Measurements from ENCODE around the gene RBFOX1. TPM values are rescaled to one million over a fixed set of nuclear protein-coding genes. Genes with fewer than 3 reads are reported as not detected.

Gene RBFOX1
- total RNA-seq, 4 donors from 2014 or later: 0.40 to 0.98 TPM; not detected in 2

GRCh38 chr16:7624871-7625766, 292.5 kb downstream of the RBFOX1 start:
- 69 to 72% methylated on average over 14 of the region's 14 CpGs for WGBS, 2 donors

GRCh38 chr16:7628981-7629380, 296.3 kb downstream of the RBFOX1 start:
- Histone ChIP-seq H3K4me1 (no peaks in the 10 kb centered on the region), H3K27ac (no peak overlapping the region), H3K9me3 (no peaks in the 10 kb centered on the region), H3K4me3 (replicated peaks in 1 of 3) (no peak overlapping the region), H3K27me3 (no peaks in the 10 kb centered on the region), H3K36me3 (no peaks in the 10 kb centered on the region)
- intact Hi-C loops (cut with DNase I): no loop called here
- WGBS, 2 donors: 86 to 89% methylated on average over 6 of the region's 6 CpGs
- no peak for TF ChIP-seq POLR2A (IDR thresholded peaks at IDR 0.05)
- TF ChIP-seq, protein P1, sequence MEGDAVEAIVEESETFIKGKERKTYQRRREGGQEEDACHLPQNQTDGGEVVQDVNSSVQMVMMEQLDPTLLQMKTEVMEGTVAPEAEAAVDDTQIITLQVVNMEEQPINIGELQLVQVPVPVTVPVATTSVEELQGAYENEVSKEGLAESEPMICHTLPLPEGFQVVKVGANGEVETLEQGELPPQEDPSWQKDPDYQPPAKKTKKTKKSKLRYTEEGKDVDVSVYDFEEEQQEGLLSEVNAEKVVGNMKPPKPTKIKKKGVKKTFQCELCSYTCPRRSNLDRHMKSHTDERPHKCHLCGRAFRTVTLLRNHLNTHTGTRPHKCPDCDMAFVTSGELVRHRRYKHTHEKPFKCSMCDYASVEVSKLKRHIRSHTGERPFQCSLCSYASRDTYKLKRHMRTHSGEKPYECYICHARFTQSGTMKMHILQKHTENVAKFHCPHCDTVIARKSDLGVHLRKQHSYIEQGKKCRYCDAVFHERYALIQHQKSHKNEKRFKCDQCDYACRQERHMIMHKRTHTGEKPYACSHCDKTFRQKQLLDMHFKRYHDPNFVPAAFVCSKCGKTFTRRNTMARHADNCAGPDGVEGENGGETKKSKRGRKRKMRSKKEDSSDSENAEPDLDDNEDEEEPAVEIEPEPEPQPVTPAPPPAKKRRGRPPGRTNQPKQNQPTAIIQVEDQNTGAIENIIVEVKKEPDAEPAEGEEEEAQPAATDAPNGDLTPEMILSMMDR (IDR thresholded peaks at IDR 0.05): no peak
- DNase-seq: no peak

More at GRCh38 chr16:7624871-7625766, 292.5 kb downstream of the RBFOX1 start:
- DNase-seq: no peak
- Histone ChIP-seq H3K36me3 (no peaks in the 10 kb centered on the region), H3K27me3 (no peaks in the 10 kb centered on the region), H3K9me3 (no peaks in the 10 kb centered on the region), H3K4me1 (no peaks in the 10 kb centered on the region), H3K4me3 (replicated peaks in 1 of 3) (no peak overlapping the region), H3K27ac (no peak overlapping the region)
- TF ChIP-seq, protein P1 (IDR thresholded peaks at IDR 0.05): no peak
- no peak for TF ChIP-seq POLR2A (IDR thresholded peaks at IDR 0.05)
- intact Hi-C loops (cut with DNase I): no loop called here

DNA sequence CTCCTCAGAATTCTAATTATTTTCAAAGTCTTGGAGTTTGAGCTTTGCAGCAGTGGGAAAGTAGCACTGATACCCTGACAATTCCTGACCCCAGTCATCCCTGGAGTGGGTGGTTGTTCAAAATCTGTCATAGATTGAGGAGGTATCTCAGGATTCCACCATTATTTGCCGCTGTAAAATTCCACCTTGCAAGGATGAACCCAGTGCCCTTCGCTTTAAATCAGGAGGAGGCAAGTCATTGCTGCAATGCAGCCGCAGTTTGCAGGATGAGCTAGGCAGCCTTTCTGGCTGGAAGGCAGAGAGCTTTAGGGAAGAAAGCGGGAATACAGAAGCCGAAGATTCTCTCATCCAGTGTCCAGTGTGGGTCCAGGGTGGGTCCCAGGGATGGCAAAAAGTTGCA, 296.9 kb downstream of the RBFOX1 start:
- intact Hi-C loops (cut with DNase I): no loop called here
- no peak for DNase-seq
- Histone ChIP-seq H3K4me3 (replicated peaks in 1 of 3) (no peak overlapping the region), H3K27ac (no peak overlapping the region), H3K9me3 (no peaks in the 10 kb centered on the region), H3K36me3 (no peaks in the 10 kb centered on the region), H3K27me3 (no peaks in the 10 kb centered on the region), H3K4me1 (no peaks in the 10 kb centered on the region)
- WGBS, 2 donors: 90 to 98% methylated on average over 5 of the region's 5 CpGs
- no peak for TF ChIP-seq POLR2A (IDR thresholded peaks at IDR 0.05)
- TF ChIP-seq, protein P1 (IDR thresholded peaks at IDR 0.05): no peak

GRCh38 chr16:7637446-7637845, 304.8 kb downstream of the RBFOX1 start:
- H3K36me3 ChIP-seq: no peaks in the 10 kb centered on the region
- no peak overlapping the region for H3K27ac ChIP-seq
- H3K9me3 ChIP-seq: no peaks in the 10 kb centered on the region
- TF ChIP-seq, protein P1 (IDR thresholded peaks at IDR 0.05): no peak
- no peak for TF ChIP-seq POLR2A (IDR thresholded peaks at IDR 0.05)
- no peaks in the 10 kb centered on the region for H3K27me3 ChIP-seq
- WGBS, 2 donors: 90 to 91% methylated on average over 4 of the region's 4 CpGs
- intact Hi-C loops (cut with DNase I): no loop called here
- no peaks in the 10 kb centered on the region for H3K4me1 ChIP-seq
- no peak for DNase-seq
- H3K4me3 ChIP-seq (replicated peaks in 1 of 3): no peak overlapping the region

DNA sequence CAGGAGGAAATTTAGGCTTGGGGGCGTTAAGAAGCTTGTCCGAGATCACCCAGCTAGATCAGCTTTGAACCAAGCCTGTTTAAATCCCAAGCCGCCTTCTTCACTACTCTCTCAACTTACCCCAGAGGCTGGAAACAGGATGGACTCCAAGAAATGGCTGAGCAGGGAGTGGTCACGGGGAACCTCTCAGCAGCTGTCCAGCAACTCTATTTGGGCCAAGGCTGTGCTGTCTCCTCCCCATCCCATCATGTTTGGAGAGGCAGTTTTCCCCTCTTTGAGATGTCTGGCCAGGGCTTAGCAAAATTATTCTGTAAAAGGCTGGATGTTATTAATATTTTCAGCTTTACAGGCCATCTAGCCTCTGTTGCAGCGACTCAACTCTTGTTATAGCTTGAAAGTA, 305.7 kb downstream of the RBFOX1 start:
- no peaks in the 10 kb centered on the region for H3K36me3 ChIP-seq
- TF ChIP-seq, protein P1 (IDR thresholded peaks at IDR 0.05): no peak
- no peak for TF ChIP-seq POLR2A (IDR thresholded peaks at IDR 0.05)
- H3K4me3 ChIP-seq (replicated peaks in 1 of 3): no peak overlapping the region
- H3K27ac ChIP-seq: no peak overlapping the region
- no peak for DNase-seq
- H3K27me3 ChIP-seq: no peaks in the 10 kb centered on the region
- 71 to 84% methylated on average over 5 of the region's 5 CpGs for WGBS, 2 donors
- no peaks in the 10 kb centered on the region for H3K9me3 ChIP-seq
- intact Hi-C loops (cut with DNase I): no loop called here
- no peaks in the 10 kb centered on the region for H3K4me1 ChIP-seq
